ENCODE data around the gene MAPK14.

GRCh38 chr6:36034441-36034840, 6.8 kb downstream of the MAPK14 start:
- no peak for TF ChIP-seq CTCF (conservative IDR thresholded peaks at IDR 0.05)
- no peak for TF ChIP-seq EZH2 (IDR thresholded peaks at IDR 0.05; ENCODE audit: low read depth)

Measured in PC-9 (cell line).